ENCODE measurements around the gene TMEM243.

GRCh38 chr7:87192784-87193487, 26.6 kb downstream of the TMEM243 start:
- TF ChIP-seq CTCF (IDR thresholded peaks at IDR 0.05) (no peak), EZH2 (IDR thresholded peaks at IDR 0.05; ENCODE audit: borderline replicate concordance, insufficient read depth, low read depth, low read length, poor library complexity, severe bottlenecking) (no peak)
